ES-I3 (cell line): ENCODE measurements around the gene PDE5A.

ENCODE experiments used
- H3K36me3 ChIP-seq: 2 replicates; pipeline ENCODE4 v1.6.1; 2013; ENCODE audit warnings: mild to moderate bottlenecking, low read length, control low read depth, moderate library complexity; ENCODE audit not compliant: insufficient read depth
- H3K4me1 ChIP-seq: 2 replicates; pipeline ENCODE4 v1.6.1; 2013; ENCODE audit warnings: mild to moderate bottlenecking, control low read depth, low read length; ENCODE audit not compliant: insufficient read depth
- H3K9ac ChIP-seq: 2 replicates; pipeline ENCODE4 v1.6.1; 2013; ENCODE audit warnings: low read depth, mild to moderate bottlenecking, low read length, moderate library complexity
- H3K9me3 ChIP-seq: 2 replicates; pipeline ENCODE4 v1.6.1; 2013; ENCODE audit warnings: mild to moderate bottlenecking, low read length, moderate library complexity; ENCODE audit not compliant: control insufficient read depth, insufficient read depth

Gene PDE5A

GRCh38 chr4:119585771-119586170 is 42.8 kb downstream of the PDE5A start:
- Histone ChIP-seq H3K4me1 (no peaks in the 10 kb centered on the region), H3K9ac (no peak overlapping the region)

GRCh38 chr4:119581190-119581873 is 47.3 kb downstream of the PDE5A start:
- H3K36me3 ChIP-seq: no peaks in the 10 kb centered on the region
- H3K4me1 ChIP-seq: peaks cover 4% of the 10 kb centered on the region; the same call in 1 of the 2 replicates
- H3K9ac ChIP-seq: no peak overlapping the region
- no peaks in the 10 kb centered on the region for H3K9me3 ChIP-seq

More at GRCh38 chr4:119585771-119586170, 42.8 kb downstream of the PDE5A start:
- H3K36me3 ChIP-seq: no peaks in the 10 kb centered on the region; the same call in 1 of the 2 replicates
- no peaks in the 10 kb centered on the region for H3K9me3 ChIP-seq

- H3K36me3 ChIP-seq: no peaks in the 10 kb centered on the region
- H3K9me3 ChIP-seq: no peaks in the 10 kb centered on the region
- H3K4me1 ChIP-seq: peaks cover 4% of the 10 kb centered on the region; the same call in 1 of the 2 replicates
- no peak overlapping the region for H3K9ac ChIP-seq
Measured at GRCh38 chr4:119580293-119580692, 48.3 kb downstream of the PDE5A start.

GRCh38 chr4:119579823-119580222 is 48.8 kb downstream of the PDE5A start:
- Histone ChIP-seq H3K9me3 (no peaks in the 10 kb centered on the region), H3K9ac (no peak overlapping the region), H3K4me1 (peaks cover 4% of the 10 kb centered on the region; the same call in 1 of the 2 replicates), H3K36me3 (no peaks in the 10 kb centered on the region)

GRCh38 chr4:119570401-119570800 is 58.2 kb downstream of the PDE5A start:
- Histone ChIP-seq H3K9me3 (no peaks in the 10 kb centered on the region), H3K36me3 (no peaks in the 10 kb centered on the region), H3K4me1 (no peaks in the 10 kb centered on the region), H3K9ac (no peak overlapping the region)

- Histone ChIP-seq H3K9ac (no peak overlapping the region), H3K4me1 (no peaks in the 10 kb centered on the region), H3K36me3 (no peaks in the 10 kb centered on the region), H3K9me3 (no peaks in the 10 kb centered on the region)
Measured at GRCh38 chr4:119564106-119564505, 64.5 kb downstream of the PDE5A start.

- H3K36me3 ChIP-seq: no peaks in the 10 kb centered on the region; the same call in 1 of the 2 replicates
- H3K9ac ChIP-seq: no peak overlapping the region
- no peaks in the 10 kb centered on the region for H3K9me3 ChIP-seq
- H3K4me1 ChIP-seq: no peaks in the 10 kb centered on the region
Measured at GRCh38 chr4:119559044-119559647, 69.5 kb downstream of the PDE5A start.

- Histone ChIP-seq H3K36me3 (no peaks in the 10 kb centered on the region; the same call in 1 of the 2 replicates), H3K4me1 (no peaks in the 10 kb centered on the region), H3K9ac (no peak overlapping the region), H3K9me3 (no peaks in the 10 kb centered on the region)
Measured at GRCh38 chr4:119550857-119551532, 77.6 kb downstream of the PDE5A start.

GRCh38 chr4:119549639-119550038 is 79.0 kb downstream of the PDE5A start:
- H3K9me3 ChIP-seq: no peaks in the 10 kb centered on the region
- H3K9ac ChIP-seq: no peak overlapping the region
- no peaks in the 10 kb centered on the region for H3K36me3 ChIP-seq
- no peaks in the 10 kb centered on the region for H3K4me1 ChIP-seq

- H3K4me1 ChIP-seq: no peaks in the 10 kb centered on the region
- H3K36me3 ChIP-seq: no peaks in the 10 kb centered on the region; the same call in 1 of the 2 replicates
- H3K9ac ChIP-seq: no peak overlapping the region
- no peaks in the 10 kb centered on the region for H3K9me3 ChIP-seq
Measured at GRCh38 chr4:119543779-119544178, 84.8 kb downstream of the PDE5A start.

- Histone ChIP-seq H3K4me1 (no peaks in the 10 kb centered on the region), H3K9me3 (no peaks in the 10 kb centered on the region)
Measured at GRCh38 chr4:119543187-119543586, 85.4 kb downstream of the PDE5A start.

GRCh38 chr4:119540249-119540648 is 88.4 kb downstream of the PDE5A start:
- H3K36me3 ChIP-seq: no peaks in the 10 kb centered on the region; the same call in 1 of the 2 replicates
- no peak overlapping the region for H3K9ac ChIP-seq
- H3K9me3 ChIP-seq: no peaks in the 10 kb centered on the region; the same call in 1 of the 2 replicates
- H3K4me1 ChIP-seq: no peaks in the 10 kb centered on the region

More at GRCh38 chr4:119543187-119543586, 85.4 kb downstream of the PDE5A start:
- H3K9ac ChIP-seq: no peak overlapping the region
- H3K36me3 ChIP-seq: no peaks in the 10 kb centered on the region; the same call in 1 of the 2 replicates

- no peak overlapping the region for H3K9ac ChIP-seq
- no peaks in the 10 kb centered on the region; the same call in 1 of the 2 replicates for H3K36me3 ChIP-seq
- peaks cover 3% of the 10 kb centered on the region; the same call in 1 of the 2 replicates for H3K9me3 ChIP-seq
- no peaks in the 10 kb centered on the region; the same call in 1 of the 2 replicates for H3K4me1 ChIP-seq
Measured at GRCh38 chr4:119537586-119537985, 91.0 kb downstream of the PDE5A start.
